ENCODE measurements around the gene BRSK1.

DNA sequence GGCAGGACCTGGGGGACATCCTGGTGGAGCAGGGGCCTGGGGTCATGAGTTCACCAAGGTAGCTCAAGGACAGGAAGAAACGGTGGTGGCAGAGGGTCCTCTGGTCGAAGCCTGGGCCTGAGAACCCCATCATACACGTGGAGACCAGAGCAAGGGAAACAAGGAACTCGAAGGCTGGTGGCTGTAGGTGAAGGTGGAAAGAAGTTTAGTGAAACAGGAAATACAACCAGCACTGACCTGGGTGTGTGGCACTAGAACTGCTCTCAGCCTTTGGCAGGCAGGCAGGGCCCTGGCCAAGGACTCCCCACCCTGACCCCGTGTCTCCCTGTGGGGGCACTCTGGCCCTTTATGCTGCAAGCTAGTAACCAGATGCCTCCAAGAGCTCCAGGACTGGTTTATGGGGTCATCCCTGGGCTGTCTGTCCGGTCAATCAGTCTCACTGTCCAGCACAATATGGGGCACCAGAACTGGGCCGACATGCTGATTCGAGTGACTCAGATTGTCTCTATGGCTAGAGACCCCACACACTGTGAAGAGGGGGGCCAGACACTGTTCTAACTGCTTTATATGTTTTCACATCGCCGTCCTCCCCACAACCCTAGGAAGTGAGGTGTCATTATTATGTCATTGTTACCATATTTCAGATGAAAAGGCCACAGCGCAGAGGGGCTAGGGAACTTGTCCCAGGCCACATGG lies 67.0 kb downstream of the BRSK1 start:
- no peak for TF ChIP-seq POLR2A (IDR thresholded peaks at IDR 0.05)
- TF ChIP-seq, protein P1, sequence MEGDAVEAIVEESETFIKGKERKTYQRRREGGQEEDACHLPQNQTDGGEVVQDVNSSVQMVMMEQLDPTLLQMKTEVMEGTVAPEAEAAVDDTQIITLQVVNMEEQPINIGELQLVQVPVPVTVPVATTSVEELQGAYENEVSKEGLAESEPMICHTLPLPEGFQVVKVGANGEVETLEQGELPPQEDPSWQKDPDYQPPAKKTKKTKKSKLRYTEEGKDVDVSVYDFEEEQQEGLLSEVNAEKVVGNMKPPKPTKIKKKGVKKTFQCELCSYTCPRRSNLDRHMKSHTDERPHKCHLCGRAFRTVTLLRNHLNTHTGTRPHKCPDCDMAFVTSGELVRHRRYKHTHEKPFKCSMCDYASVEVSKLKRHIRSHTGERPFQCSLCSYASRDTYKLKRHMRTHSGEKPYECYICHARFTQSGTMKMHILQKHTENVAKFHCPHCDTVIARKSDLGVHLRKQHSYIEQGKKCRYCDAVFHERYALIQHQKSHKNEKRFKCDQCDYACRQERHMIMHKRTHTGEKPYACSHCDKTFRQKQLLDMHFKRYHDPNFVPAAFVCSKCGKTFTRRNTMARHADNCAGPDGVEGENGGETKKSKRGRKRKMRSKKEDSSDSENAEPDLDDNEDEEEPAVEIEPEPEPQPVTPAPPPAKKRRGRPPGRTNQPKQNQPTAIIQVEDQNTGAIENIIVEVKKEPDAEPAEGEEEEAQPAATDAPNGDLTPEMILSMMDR (IDR thresholded peaks at IDR 0.05), result no peak

Measured in testis (tissue), 2 donors.